Inflammatory macrophage treated with lipopolysaccharide for 1 hour (primary cell): ENCODE data around the gene ATG14.
"Not testable (repeated sequence)": the region's sequence is repeated elsewhere in the genome, so short reads cannot be mapped to it uniquely, and the experiment has no call there.

Source experiments
- DNase-seq, 2 donors: peaks; one replicate each; pipeline ENCODE4 v3.0.0-alpha.2; 2020 to 2022

The ATG14 gene

GRCh38 chr14:55432628-55433027 is 21.0 kb upstream of the ATG14 start:
- DNase-seq: no peak

DNA sequence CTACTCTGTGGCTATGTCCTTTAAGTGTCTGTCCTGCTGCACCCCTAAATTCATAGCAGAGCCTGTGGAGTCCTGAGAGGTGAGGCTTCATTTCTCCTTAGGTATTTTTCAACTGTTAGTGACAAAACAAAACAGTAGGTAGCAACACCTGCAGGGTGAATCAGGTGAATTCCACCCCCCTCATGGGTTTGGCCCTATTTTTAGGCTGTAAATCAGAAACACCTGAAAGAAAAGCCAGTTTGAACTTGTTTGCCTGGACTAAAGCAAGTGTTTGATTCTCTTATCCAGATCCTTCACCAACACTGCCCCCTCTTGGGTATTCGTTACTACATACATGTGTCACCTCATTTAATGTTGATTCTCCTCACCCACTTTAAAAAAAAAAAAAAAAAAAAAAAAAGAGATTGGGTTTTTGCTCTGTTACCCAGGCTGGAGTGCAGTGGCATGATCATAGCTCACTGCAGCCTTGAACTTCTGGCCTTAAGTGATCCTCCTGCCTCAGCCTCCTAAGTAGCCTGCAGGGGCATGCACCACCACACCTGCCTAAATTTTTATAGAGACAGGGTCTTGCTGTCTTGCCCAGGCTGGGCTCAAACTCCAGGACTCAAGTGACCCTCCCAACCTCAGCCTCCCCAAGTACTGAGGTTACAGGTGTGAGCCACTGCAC is 18.5 kb upstream of the ATG14 start:
- DNase-seq: peak; percentile 25 to 46

GRCh38 chr14:55427439-55427838 is 15.8 kb upstream of the ATG14 start:
- no peak for DNase-seq

DNA sequence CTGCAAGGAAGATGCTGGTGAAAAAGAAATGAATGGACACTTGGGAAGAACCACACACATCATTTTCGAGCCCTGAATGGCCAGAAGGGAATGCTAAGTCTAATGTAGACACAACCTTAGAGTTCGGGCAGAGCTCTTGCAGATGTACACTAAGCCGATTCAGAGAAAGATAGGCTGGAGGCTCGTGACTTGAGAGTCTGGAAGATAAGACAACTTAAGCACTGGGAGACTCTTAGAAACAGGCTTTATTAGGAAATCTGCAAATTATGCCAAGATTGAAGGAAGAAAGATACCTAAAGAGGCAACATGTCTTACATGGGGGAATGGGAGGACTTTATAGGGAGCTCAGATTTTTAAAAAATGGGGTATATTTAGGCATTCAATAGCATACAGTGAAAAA is 15.3 kb upstream of the ATG14 start:
- DNase-seq: no peak

GRCh38 chr14:55425091-55425490 is 13.5 kb upstream of the ATG14 start:
- DNase-seq: no peak

GRCh38 chr14:55423969-55424368 is 12.3 kb upstream of the ATG14 start:
- DNase-seq: no peak

DNA sequence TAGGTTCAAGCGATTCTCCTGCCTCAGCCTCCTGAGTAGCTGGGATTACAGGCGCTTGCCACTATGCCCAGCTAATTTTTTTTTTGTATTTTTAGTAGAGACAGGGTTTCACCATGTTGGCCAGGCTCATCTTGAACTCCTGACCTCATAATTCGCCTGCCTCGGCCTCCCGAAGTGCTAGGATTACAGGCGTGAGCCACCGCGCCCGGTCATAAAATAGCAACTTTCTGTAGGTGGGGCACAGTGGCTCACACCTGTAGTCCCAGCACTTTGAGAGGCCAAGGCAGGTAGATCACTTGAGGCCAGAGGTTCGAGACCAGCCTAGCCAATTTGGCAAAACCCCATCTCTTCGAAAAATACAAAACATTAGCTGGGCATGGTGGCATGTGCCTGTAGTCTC is 10.7 kb upstream of the ATG14 start:
- not testable (repeated sequence) for DNase-seq

GRCh38 chr14:55419663-55420062 is 8.0 kb upstream of the ATG14 start:
- no peak for DNase-seq

DNA sequence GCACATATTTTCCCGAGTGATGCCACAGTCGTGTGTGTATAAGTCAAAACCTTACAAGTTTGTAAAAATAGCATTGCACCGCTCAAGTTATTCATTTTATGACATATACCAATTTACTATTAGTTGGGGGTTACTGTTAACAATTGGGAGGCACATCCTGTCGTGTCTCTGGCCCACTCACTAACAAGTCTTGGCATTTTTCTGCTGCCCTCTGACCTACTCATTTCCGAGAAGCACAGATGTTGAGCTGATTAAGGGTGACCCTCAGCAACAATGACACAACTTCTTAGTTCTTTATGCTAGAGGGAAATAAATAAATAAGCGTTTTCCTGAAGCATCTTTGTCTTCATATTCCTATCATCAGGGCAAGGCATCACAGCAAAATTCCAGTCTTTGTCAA is 6.8 kb upstream of the ATG14 start:
- DNase-seq: no peak

GRCh38 chr14:55417955-55418354 is 6.3 kb upstream of the ATG14 start:
- DNase-seq: no peak

GRCh38 chr14:55416866-55417265 is 5.2 kb upstream of the ATG14 start:
- DNase-seq: peak in 1 of 2 donors; percentile 49

GRCh38 chr14:55414551-55414950 is 2.9 kb upstream of the ATG14 start:
- DNase-seq: no peak

GRCh38 chr14:55412676-55413075 is 1.0 kb upstream of the ATG14 start:
- DNase-seq: no peak

DNA sequence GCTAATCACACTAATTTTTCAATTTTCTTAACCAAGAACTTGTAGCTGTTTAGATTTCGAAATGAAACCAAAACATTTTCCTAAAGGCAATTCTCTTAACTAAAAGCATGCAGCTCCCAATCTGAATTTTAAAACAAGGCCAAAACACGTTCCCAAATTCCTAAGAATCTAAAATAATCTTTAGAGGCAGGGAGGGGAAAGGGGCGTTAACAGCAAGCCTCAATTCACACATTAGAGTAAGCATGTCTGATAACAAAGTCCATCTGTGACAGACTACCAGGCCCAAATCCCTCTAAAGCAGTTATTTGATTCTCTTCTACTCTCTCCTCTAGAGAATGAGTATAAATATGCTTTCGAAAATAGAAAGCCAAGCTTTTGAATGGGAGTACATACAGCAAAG is 754 bp downstream of the ATG14 start:
- no peak for DNase-seq

DNA sequence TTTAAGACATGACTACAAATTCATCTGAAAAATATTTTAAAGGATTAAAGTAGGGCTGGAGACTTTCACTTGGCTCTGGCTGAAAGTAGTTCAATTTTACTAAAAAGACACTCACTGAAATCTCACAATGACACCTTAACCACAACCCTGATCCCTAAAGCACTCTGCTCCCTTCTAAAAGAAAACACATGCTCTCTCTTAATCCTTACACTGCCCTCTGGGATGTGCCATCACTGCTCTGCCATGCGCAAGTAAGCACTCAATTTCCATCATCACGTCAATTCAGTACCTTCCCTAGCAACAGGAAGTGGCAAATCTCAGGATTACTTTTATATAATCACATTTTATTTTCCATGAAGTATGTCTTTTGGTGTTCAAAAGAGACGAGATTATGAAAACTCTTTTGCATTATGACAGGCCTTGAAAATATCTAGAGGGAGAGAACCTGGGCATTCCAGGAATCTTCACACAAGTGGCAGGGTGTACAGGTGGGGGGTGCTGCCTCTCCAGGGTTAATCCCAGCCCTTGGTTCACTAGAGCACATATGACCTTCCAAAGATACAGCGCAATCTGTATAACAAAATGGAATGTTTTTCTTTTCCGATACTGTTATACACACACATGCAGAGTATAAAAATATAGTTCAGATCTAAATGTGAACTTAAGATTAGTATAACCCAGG is 7.3 kb downstream of the ATG14 start:
- DNase-seq: no peak

GRCh38 chr14:55401751-55402150 is 9.9 kb downstream of the ATG14 start:
- DNase-seq: peak in 1 of 2 donors; percentile 7

DNA sequence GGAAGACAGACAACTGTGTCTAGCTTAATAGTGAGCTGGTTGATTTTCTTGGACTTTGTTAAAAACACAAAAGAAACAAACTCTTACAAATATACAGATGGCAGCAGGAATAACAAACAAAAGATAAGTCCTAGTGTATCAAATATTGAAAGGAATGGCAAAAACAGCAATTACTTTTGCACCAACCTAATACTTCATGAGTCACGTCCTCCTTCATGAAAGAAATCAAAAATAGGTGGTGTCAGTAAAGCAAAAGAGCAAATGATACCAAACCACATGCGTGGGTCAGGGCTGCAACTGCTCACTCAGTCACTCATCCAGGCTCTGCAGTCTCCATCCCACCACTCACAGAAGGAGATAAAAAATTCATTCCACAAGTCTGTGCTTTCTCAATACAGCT is 11.8 kb downstream of the ATG14 start:
- DNase-seq: no peak

GRCh38 chr14:55399183-55399582 is 12.4 kb downstream of the ATG14 start:
- DNase-seq: no peak

GRCh38 chr14:55398679-55399078 is 13.0 kb downstream of the ATG14 start:
- peak in 1 of 2 donors; percentile 46 for DNase-seq

- no peak for DNase-seq
Measured at GRCh38 chr14:55389330-55389729, 22.3 kb downstream of the ATG14 start.

DNA sequence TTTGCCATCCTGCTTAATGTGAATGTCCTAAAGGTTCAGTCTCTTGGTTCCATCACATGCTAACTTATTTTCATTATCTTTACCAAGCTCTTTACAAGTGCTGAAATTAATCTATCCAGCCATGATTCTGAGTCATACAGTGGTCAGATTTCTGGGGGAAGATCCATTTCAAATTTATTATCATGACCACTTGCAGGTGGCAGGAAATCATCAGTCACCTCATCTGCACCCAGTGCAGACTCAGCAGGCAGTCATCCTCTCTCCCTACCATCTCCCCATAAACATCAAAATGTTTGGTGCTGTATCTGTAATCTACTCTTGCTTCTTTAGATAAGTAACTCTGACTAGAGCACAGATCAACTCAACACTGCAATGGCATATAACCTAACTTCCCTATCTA is 23.5 kb downstream of the ATG14 start:
- DNase-seq: no peak

GRCh38 chr14:55387121-55387520 is 24.5 kb downstream of the ATG14 start:
- DNase-seq: no peak

DNA sequence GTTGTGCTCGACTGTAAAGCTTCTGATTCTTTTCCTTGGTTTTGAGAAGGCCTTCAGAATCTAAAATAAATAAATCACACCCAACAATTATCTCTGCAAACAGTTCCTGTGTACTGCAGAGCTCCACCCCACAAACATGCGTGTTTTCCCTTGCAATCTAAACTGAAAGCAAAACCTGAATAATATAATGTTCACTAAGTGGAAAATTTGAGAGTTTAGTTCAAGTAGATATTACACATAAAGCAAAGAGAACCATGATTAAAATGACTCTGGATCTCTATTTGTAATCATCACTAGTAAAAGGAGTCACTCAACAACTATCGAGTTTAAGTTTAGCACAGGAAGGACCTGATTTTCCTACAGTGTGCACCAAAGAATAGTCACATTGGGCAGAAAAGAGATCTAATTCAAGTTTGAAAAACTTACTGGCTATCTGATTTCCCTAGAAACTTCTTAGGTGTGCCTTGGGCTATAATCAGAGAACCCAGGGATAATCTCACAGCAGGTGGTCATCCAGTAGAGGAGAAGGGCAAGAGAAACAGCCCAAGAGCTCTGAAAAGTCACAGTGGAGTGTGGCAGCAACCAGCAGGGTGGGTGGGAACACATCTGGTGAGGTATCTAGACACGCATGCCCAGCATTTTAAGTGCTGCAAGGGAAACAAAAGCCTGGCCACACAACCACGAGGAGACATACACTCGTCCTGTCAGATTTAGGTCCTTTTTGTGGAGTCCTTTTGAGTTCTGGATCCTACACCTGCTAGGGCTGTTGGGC is 25.4 kb downstream of the ATG14 start:
- no peak for DNase-seq

- no peak for DNase-seq
Measured at GRCh38 chr14:55384536-55384935, 27.1 kb downstream of the ATG14 start.
